ENCODE data around the gene LRRC37A.
"Not testable (repeated sequence)": the region's sequence is repeated elsewhere in the genome, so short reads cannot be mapped to it uniquely, and the experiment has no call there.

LRRC37A gene

GRCh38 chr17:46287587-46287986 lies 7.3 kb upstream of the LRRC37A start:
- DNase-seq = not testable (repeated sequence)

- DNase-seq = not testable (repeated sequence)
These were observed 3.9 kb upstream of the LRRC37A start for GRCh38 chr17:46290906-46291546.

GRCh38 chr17:46291618-46292017 lies 3.3 kb upstream of the LRRC37A start:
- DNase-seq = not testable (repeated sequence)

- DNase-seq = not testable (repeated sequence)
These were observed 46.3 kb downstream of the LRRC37A start for GRCh38 chr17:46341220-46341619.

GRCh38 chr17:46342131-46342530 lies 47.2 kb downstream of the LRRC37A start:
- DNase-seq = not testable (repeated sequence)

- DNase-seq = not testable (repeated sequence)
These were observed 53.4 kb downstream of the LRRC37A start for GRCh38 chr17:46348345-46348744.

GRCh38 chr17:46349060-46349459 lies 54.1 kb downstream of the LRRC37A start:
- DNase-seq = not testable (repeated sequence)

GRCh38 chr17:46353856-46354255 lies 58.9 kb downstream of the LRRC37A start:
- DNase-seq = not testable (repeated sequence)

- DNase-seq = not testable (repeated sequence)
These were observed 66.3 kb downstream of the LRRC37A start for GRCh38 chr17:46361145-46361735.

- DNase-seq = not testable (repeated sequence)
These were observed 66.8 kb downstream of the LRRC37A start, which contains the start of gene ARL17B for GRCh38 chr17:46361755-46362154. Gene ARL17B (minus strand): TSS chr17:46361766. CDS start chr17:46358397, 3,369 bp downstream.

- not testable (repeated sequence) for DNase-seq
These were observed 72.6 kb downstream of the LRRC37A start for GRCh38 chr17:46367520-46367919.

GRCh38 chr17:46372236-46373229 lies 77.6 kb downstream of the LRRC37A start:
- DNase-seq = not testable (repeated sequence)

GRCh38 chr17:46373418-46373817 lies 78.5 kb downstream of the LRRC37A start:
- DNase-seq = not testable (repeated sequence)

- not testable (repeated sequence) for DNase-seq
These were observed 88.2 kb downstream of the LRRC37A start for GRCh38 chr17:46383118-46383517.

GRCh38 chr17:46385491-46385890 lies 90.6 kb downstream of the LRRC37A start:
- DNase-seq = not testable (repeated sequence)
